ENCODE measurements around the gene CTXN2.

CTXN2 gene

GRCh38 chr15:48185529-48185928, 5.9 kb upstream of the CTXN2 start:
- TF ChIP-seq CTCF (IDR thresholded peaks at IDR 0.05) = no peak
- Histone ChIP-seq H3K4me1 (ENCODE audit: control insufficient read depth in 1 of 2, insufficient read depth in 1 of 2, low read depth in 1 of 2, low read length in 1 of 2) (no peaks in the 10 kb centered on the region), H3K36me3 (no peaks in the 10 kb centered on the region), H3K9me3 (no peaks in the 10 kb centered on the region), H3K27ac (no peak overlapping the region), H3K4me3 (ENCODE audit: low read depth in 1 of 2, low read length in 1 of 2) (no peak overlapping the region), H3K27me3 (peaks cover 62% of the 10 kb centered on the region)

GRCh38 chr15:48186271-48186670, 5.2 kb upstream of the CTXN2 start:
- no peaks in the 10 kb centered on the region for H3K36me3 ChIP-seq
- no peak overlapping the region for H3K4me3 ChIP-seq (ENCODE audit: low read depth in 1 of 2, low read length in 1 of 2)
- no peak overlapping the region for H3K27ac ChIP-seq
- H3K4me1 ChIP-seq (ENCODE audit: control insufficient read depth in 1 of 2, insufficient read depth in 1 of 2, low read depth in 1 of 2, low read length in 1 of 2) = no peaks in the 10 kb centered on the region
- H3K27me3 ChIP-seq = peaks cover 63% of the 10 kb centered on the region
- no peak for TF ChIP-seq CTCF (IDR thresholded peaks at IDR 0.05)
- no peaks in the 10 kb centered on the region for H3K9me3 ChIP-seq

- no peak overlapping the region for H3K4me3 ChIP-seq (ENCODE audit: low read depth in 1 of 2, low read length in 1 of 2)
- H3K27ac ChIP-seq = no peak overlapping the region
- TF ChIP-seq CTCF (IDR thresholded peaks at IDR 0.05) = no peak
- no peaks in the 10 kb centered on the region for H3K9me3 ChIP-seq
- H3K4me1 ChIP-seq (ENCODE audit: control insufficient read depth in 1 of 2, insufficient read depth in 1 of 2, low read depth in 1 of 2, low read length in 1 of 2) = no peaks in the 10 kb centered on the region
- peaks cover 62% of the 10 kb centered on the region for H3K27me3 ChIP-seq
- H3K36me3 ChIP-seq = no peaks in the 10 kb centered on the region
Observed at GRCh38 chr15:48190932-48191573, 412 bp upstream of the CTXN2 start.

- Histone ChIP-seq H3K4me3 (ENCODE audit: low read depth in 1 of 2, low read length in 1 of 2) (no peak overlapping the region), H3K4me1 (ENCODE audit: control insufficient read depth in 1 of 2, insufficient read depth in 1 of 2, low read depth in 1 of 2, low read length in 1 of 2) (no peaks in the 10 kb centered on the region), H3K9me3 (no peaks in the 10 kb centered on the region), H3K27ac (no peak overlapping the region), H3K27me3 (peaks cover 39% of the 10 kb centered on the region), H3K36me3 (no peaks in the 10 kb centered on the region)
- TF ChIP-seq CTCF (IDR thresholded peaks at IDR 0.05) = no peak
Observed at GRCh38 chr15:48202068-48202467, 10.6 kb downstream of the CTXN2 start.

GRCh38 chr15:48205981-48206380, 14.5 kb downstream of the CTXN2 start, which contains the start of gene SLC12A1:
Gene SLC12A1, plus strand, starts transcription at chr15:48206302. Its CDS starts 1,418 bp downstream, at chr15:48207720.
- no peaks in the 10 kb centered on the region for H3K36me3 ChIP-seq
- H3K27ac ChIP-seq = no peak within 1 kb of the TSS
- H3K9me3 ChIP-seq = no peaks in the 10 kb centered on the region
- TF ChIP-seq CTCF (IDR thresholded peaks at IDR 0.05) = no peak
- H3K27me3 ChIP-seq = peaks cover 22% of the 10 kb centered on the region
- no peaks in the 10 kb centered on the region for H3K4me1 ChIP-seq (ENCODE audit: control insufficient read depth in 1 of 2, insufficient read depth in 1 of 2, low read depth in 1 of 2, low read length in 1 of 2)
- no peak within 1 kb of the TSS for H3K4me3 ChIP-seq (ENCODE audit: low read depth in 1 of 2, low read length in 1 of 2)
